ENCODE results near the gene REXO2. TPM values are rescaled to one million over a fixed set of nuclear protein-coding genes. Genes with fewer than 3 reads are reported as not detected.

The REXO2 gene
- total and polyA plus RNA-seq, 2 donors (not counting 1 experiment from before 2014, with no cell fraction given) = 27.7 to 37.2 TPM

DNA sequence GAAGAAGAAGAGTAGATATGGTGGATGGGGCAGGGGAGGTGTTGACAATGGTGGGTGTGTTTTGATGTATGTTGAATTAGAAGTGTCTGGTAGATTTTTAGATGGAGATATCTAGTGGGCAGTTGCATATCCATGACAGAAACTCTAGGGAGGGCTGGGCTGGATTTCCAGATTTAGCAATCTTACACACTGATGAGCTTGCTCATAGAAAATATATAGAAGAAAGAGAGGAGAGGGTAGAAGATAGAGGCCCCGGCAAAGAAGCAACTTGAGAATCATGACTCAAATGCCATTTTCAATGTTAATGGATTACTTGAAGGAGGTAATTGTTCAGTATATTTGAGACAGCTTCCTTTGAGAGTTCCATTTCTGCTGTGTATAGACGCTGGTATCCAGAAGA, 8.2 kb downstream of the REXO2 start:
- no peak overlapping the region for H3K27ac Mint-ChIP-seq

GRCh38 chr11:114447892-114448291, 8.6 kb downstream of the REXO2 start:
- CTCF ChIA-PET = no interaction called here
- H3K36me3 ChIP-seq (replicated peaks in 1 of 2; ENCODE audit: control extremely low read depth in 1 of 2, control insufficient read depth in 1 of 2, extremely low read depth in 1 of 2, insufficient read depth in 2 of 2, low read length in 1 of 2) = peaks cover 9 to 17% of the 10 kb centered on the region in 2 experiments
- no peaks in the 10 kb centered on the region for H3K79me2 ChIP-seq (ENCODE audit: control insufficient read depth, insufficient read depth, low read length)
- H3K9ac ChIP-seq (ENCODE audit: low read length) = no peak overlapping the region
- no CpG with 5 or more reads among the region's 3 CpGs for WGBS (ENCODE audit: insufficient coverage)
- no peak overlapping the region for H3K4me3 ChIP-seq (ENCODE audit: control extremely low read depth in 1 of 5, extremely low read depth in 1 of 5, insufficient read depth in 1 of 5, low read depth in 2 of 5, low read length in 4 of 5)
- Mint-ChIP-seq H3K4me1 (no peaks in the 10 kb centered on the region), H3K27ac (no peak overlapping the region), H3K9me3 (ENCODE audit: insufficient read depth) (no peaks in the 10 kb centered on the region), H3K4me3 (no peak overlapping the region), H3K27me3 (no peaks in the 10 kb centered on the region)
- H3K27me3 ChIP-seq (replicated peaks in 1 of 4; ENCODE audit: control extremely low read depth in 1 of 4, control insufficient read depth in 3 of 4, insufficient read depth in 4 of 4, low read length in 3 of 4) = no peaks in the 10 kb centered on the region
- H3K9me3 ChIP-seq (ENCODE audit: control extremely low read depth in 1 of 3, control insufficient read depth in 2 of 3, insufficient read depth in 1 of 3, low read length in 2 of 3) = no peaks in the 10 kb centered on the region
- DNase-seq (no peak), ATAC-seq (ENCODE audit: low read depth) (no peak)
- H2AFZ ChIP-seq (ENCODE audit: insufficient read depth, low read depth, low read length, poor library complexity, severe bottlenecking) = no peak overlapping the region
- no peak overlapping the region for H3K27ac ChIP-seq (ENCODE audit: low read length in 2 of 2)
- POLR2A ChIA-PET = no interaction called here
- H3K4me2 ChIP-seq (replicated peaks; ENCODE audit: low read depth, low read length, poor library complexity, severe bottlenecking) = no peak overlapping the region
- TF ChIP-seq, protein P1, sequence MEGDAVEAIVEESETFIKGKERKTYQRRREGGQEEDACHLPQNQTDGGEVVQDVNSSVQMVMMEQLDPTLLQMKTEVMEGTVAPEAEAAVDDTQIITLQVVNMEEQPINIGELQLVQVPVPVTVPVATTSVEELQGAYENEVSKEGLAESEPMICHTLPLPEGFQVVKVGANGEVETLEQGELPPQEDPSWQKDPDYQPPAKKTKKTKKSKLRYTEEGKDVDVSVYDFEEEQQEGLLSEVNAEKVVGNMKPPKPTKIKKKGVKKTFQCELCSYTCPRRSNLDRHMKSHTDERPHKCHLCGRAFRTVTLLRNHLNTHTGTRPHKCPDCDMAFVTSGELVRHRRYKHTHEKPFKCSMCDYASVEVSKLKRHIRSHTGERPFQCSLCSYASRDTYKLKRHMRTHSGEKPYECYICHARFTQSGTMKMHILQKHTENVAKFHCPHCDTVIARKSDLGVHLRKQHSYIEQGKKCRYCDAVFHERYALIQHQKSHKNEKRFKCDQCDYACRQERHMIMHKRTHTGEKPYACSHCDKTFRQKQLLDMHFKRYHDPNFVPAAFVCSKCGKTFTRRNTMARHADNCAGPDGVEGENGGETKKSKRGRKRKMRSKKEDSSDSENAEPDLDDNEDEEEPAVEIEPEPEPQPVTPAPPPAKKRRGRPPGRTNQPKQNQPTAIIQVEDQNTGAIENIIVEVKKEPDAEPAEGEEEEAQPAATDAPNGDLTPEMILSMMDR (IDR thresholded peaks at IDR 0.05) = no peak
- no peak for TF ChIP-seq EZH2 (IDR thresholded peaks at IDR 0.05; ENCODE audit: borderline replicate concordance, insufficient read depth, low read depth, low read length, poor library complexity, severe bottlenecking)
- intact Hi-C loops (cut with micrococcal nuclease) = no loop called here
- no peaks in the 10 kb centered on the region for H4K20me1 ChIP-seq (ENCODE audit: control insufficient read depth, insufficient read depth, low read length, poor library complexity, severe bottlenecking)
- no peaks in the 10 kb centered on the region for H3K4me1 ChIP-seq (ENCODE audit: control insufficient read depth in 2 of 2, insufficient read depth in 2 of 2, low read length in 2 of 2)

More for the DNA sequence above, 8.2 kb downstream of the REXO2 start:
- Histone ChIP-seq H3K4me3 (ENCODE audit: control extremely low read depth in 1 of 5, extremely low read depth in 1 of 5, insufficient read depth in 1 of 5, low read depth in 2 of 5, low read length in 4 of 5) (no peak overlapping the region), H3K4me1 (ENCODE audit: control insufficient read depth in 2 of 2, insufficient read depth in 2 of 2, low read length in 2 of 2) (no peaks in the 10 kb centered on the region), H3K9me3 (ENCODE audit: control extremely low read depth in 1 of 3, control insufficient read depth in 2 of 3, insufficient read depth in 1 of 3, low read length in 2 of 3) (no peaks in the 10 kb centered on the region), H3K79me2 (ENCODE audit: control insufficient read depth, insufficient read depth, low read length) (no peaks in the 10 kb centered on the region), H2AFZ (ENCODE audit: insufficient read depth, low read depth, low read length, poor library complexity, severe bottlenecking) (no peak overlapping the region), H3K9ac (ENCODE audit: low read length) (no peak overlapping the region), H3K27ac (ENCODE audit: low read length in 2 of 2) (no peak overlapping the region), H4K20me1 (ENCODE audit: control insufficient read depth, insufficient read depth, low read length, poor library complexity, severe bottlenecking) (no peaks in the 10 kb centered on the region), H3K27me3 (replicated peaks in 1 of 4; ENCODE audit: control extremely low read depth in 1 of 4, control insufficient read depth in 3 of 4, insufficient read depth in 4 of 4, low read length in 3 of 4) (no peaks in the 10 kb centered on the region), H3K36me3 (replicated peaks in 1 of 2; ENCODE audit: control extremely low read depth in 1 of 2, control insufficient read depth in 1 of 2, extremely low read depth in 1 of 2, insufficient read depth in 2 of 2, low read length in 1 of 2) (peaks cover 9 to 17% of the 10 kb centered on the region in 2 experiments), H3K4me2 (replicated peaks; ENCODE audit: low read depth, low read length, poor library complexity, severe bottlenecking) (no peak overlapping the region)
- Mint-ChIP-seq H3K9me3 (ENCODE audit: insufficient read depth) (no peaks in the 10 kb centered on the region), H3K27me3 (no peaks in the 10 kb centered on the region), H3K4me1 (no peaks in the 10 kb centered on the region), H3K4me3 (no peak overlapping the region)
- DNase-seq = no peak
- 100% methylated on average over 1 of the region's 2 CpGs for WGBS (ENCODE audit: insufficient coverage)
- intact Hi-C loops (cut with micrococcal nuclease) = no loop called here
- no peak for ATAC-seq (ENCODE audit: low read depth)
- TF ChIP-seq EZH2 (IDR thresholded peaks at IDR 0.05; ENCODE audit: borderline replicate concordance, insufficient read depth, low read depth, low read length, poor library complexity, severe bottlenecking) = no peak
- TF ChIP-seq, protein P1 (IDR thresholded peaks at IDR 0.05) = no peak
- ChIA-PET CTCF (no interaction called here), POLR2A (no interaction called here)
